Natural killer cell treated with Interleukin-12 subunit alpha and Interleukin-12 subunit beta and Interleukin-15 and Interleukin-18, amount 100 ng/mL, for 72 hours (primary cell): ENCODE data around the gene VAMP3. TPM values are rescaled to one million over a fixed set of nuclear protein-coding genes. Genes with fewer than 3 reads are reported as not detected.

Experiments used
- ATAC-seq, 2 donors: fragments of 150-1000 bp; cut with Tn5 transposase in 1 of 2; sonication (Bioruptor Pico), chemical (Tn5 transposase) in 1 of 2; 2 replicates each; pipeline ENCODE4 v1.10.0; 2021
- DNase-seq: peaks from one replicate; pipeline ENCODE4 v3.0.0; 2022; ENCODE audit warnings: low spot score
- H3K27ac Mint-ChIP-seq, 2 donors: 1 replicate in 1 of 2; 2 replicates in 1 of 2; pipeline ENCODE4 v1.8.0; 2022; ENCODE audit warnings: mixed read lengths in 2 of 2, mild to moderate bottlenecking in 1 of 2, moderate library complexity in 1 of 2
- H3K27me3 Mint-ChIP-seq, 2 donors: 1 replicate in 1 of 2; 2 replicates in 1 of 2; pipeline ENCODE4 v1.8.0; 2022; ENCODE audit warnings: mixed read lengths in 2 of 2
- H3K36me3 Mint-ChIP-seq: one replicate; pipeline ENCODE4 v1.8.0; 2022; ENCODE audit warnings: mixed read lengths
- H3K4me1 Mint-ChIP-seq, 2 donors: 1 replicate in 1 of 2; 2 replicates in 1 of 2; pipeline ENCODE4 v1.8.0; 2022; ENCODE audit warnings: low read depth in 2 of 2, mixed read lengths in 2 of 2, mild to moderate bottlenecking in 1 of 2
- H3K4me3 Mint-ChIP-seq: one replicate; pipeline ENCODE4 v1.8.0; 2022; ENCODE audit warnings: mixed read lengths
- H3K9me3 Mint-ChIP-seq: 2 replicates; pipeline ENCODE4 v1.8.0; 2022; ENCODE audit warnings: mixed read lengths
- total RNA-seq, 2 donors: library from RNA; stranded (reverse); gene quantifications; one replicate each; pipeline ENCODE4 v1.2.3, GENCODE V29; 2022

VAMP3 gene
- total RNA-seq, 2 donors from 2014 or later, result 30.0 to 31.9 TPM

- H3K4me3 Mint-ChIP-seq, result no peak overlapping the region
- peaks cover 18% of the 10 kb centered on the region for H3K36me3 Mint-ChIP-seq
- peaks cover 14% of the 10 kb centered on the region for H3K9me3 Mint-ChIP-seq
- H3K4me1 Mint-ChIP-seq, result no peaks in the 10 kb centered on the region
- H3K27me3 Mint-ChIP-seq, result no peaks in the 10 kb centered on the region
- DNase-seq, result no peak
- ATAC-seq, result peak; percentile 67 to 72
- no peak overlapping the region for H3K27ac Mint-ChIP-seq
Measured at GRCh38 chr1:7810395-7810794, 39.3 kb downstream of the VAMP3 start.

GRCh38 chr1:7811476-7811875 lies 40.4 kb downstream of the VAMP3 start:
- no peaks in the 10 kb centered on the region for H3K27me3 Mint-ChIP-seq
- ATAC-seq, result no peak
- H3K9me3 Mint-ChIP-seq, result peaks cover 14% of the 10 kb centered on the region
- H3K27ac Mint-ChIP-seq, result no peak overlapping the region
- no peak overlapping the region for H3K4me3 Mint-ChIP-seq
- H3K36me3 Mint-ChIP-seq, result peaks cover 18% of the 10 kb centered on the region
- no peak for DNase-seq
- no peaks in the 10 kb centered on the region for H3K4me1 Mint-ChIP-seq

- Mint-ChIP-seq H3K4me1 (no peaks in the 10 kb centered on the region), H3K36me3 (peaks cover 18% of the 10 kb centered on the region), H3K27ac (no peak overlapping the region), H3K27me3 (no peaks in the 10 kb centered on the region), H3K4me3 (no peak overlapping the region), H3K9me3 (peaks cover 14% of the 10 kb centered on the region)
- no peak for DNase-seq
- ATAC-seq, result no peak
Measured at GRCh38 chr1:7813677-7814373, 42.7 kb downstream of the VAMP3 start.

- no peak overlapping the region for H3K27ac Mint-ChIP-seq
- H3K4me3 Mint-ChIP-seq, result no peak overlapping the region
- H3K9me3 Mint-ChIP-seq, result no peaks in the 10 kb centered on the region
- no peak for ATAC-seq
- no peaks in the 10 kb centered on the region for H3K36me3 Mint-ChIP-seq
- DNase-seq, result no peak
- H3K4me1 Mint-ChIP-seq, result no peaks in the 10 kb centered on the region
- H3K27me3 Mint-ChIP-seq, result no peaks in the 10 kb centered on the region
Measured at GRCh38 chr1:7821282-7821681, 50.2 kb downstream of the VAMP3 start.

- no peak for ATAC-seq
- no peaks in the 10 kb centered on the region for H3K9me3 Mint-ChIP-seq
- H3K36me3 Mint-ChIP-seq, result peaks cover 4% of the 10 kb centered on the region
- H3K27ac Mint-ChIP-seq, result no peak overlapping the region
- no peak for DNase-seq
- H3K4me1 Mint-ChIP-seq, result peaks cover 0 to 2% of the 10 kb centered on the region in 2 donors
- H3K4me3 Mint-ChIP-seq, result no peak overlapping the region
- no peaks in the 10 kb centered on the region for H3K27me3 Mint-ChIP-seq
Measured at GRCh38 chr1:7824701-7825100, 53.6 kb downstream of the VAMP3 start.

GRCh38 chr1:7826363-7826762 lies 55.3 kb downstream of the VAMP3 start:
- Mint-ChIP-seq H3K4me3 (peak overlapping the region; percentile 71), H3K9me3 (no peaks in the 10 kb centered on the region), H3K4me1 (peaks cover 0 to 5% of the 10 kb centered on the region in 2 donors), H3K27me3 (no peaks in the 10 kb centered on the region), H3K27ac (peak overlapping the region in 1 of 2 donors; percentile 88), H3K36me3 (peaks cover 4% of the 10 kb centered on the region)
- no peak for DNase-seq
- no peak for ATAC-seq

GRCh38 chr1:7827126-7827955 lies 56.2 kb downstream of the VAMP3 start:
- DNase-seq (peak; percentile 59), ATAC-seq (peak; percentile 20 to 81)
- no peaks in the 10 kb centered on the region for H3K9me3 Mint-ChIP-seq
- peaks cover 0 to 5% of the 10 kb centered on the region in 2 donors for H3K4me1 Mint-ChIP-seq
- peak overlapping the region; percentile 61 to 88 for H3K27ac Mint-ChIP-seq
- H3K4me3 Mint-ChIP-seq, result peak overlapping the region; percentile 71
- no peaks in the 10 kb centered on the region for H3K27me3 Mint-ChIP-seq
- H3K36me3 Mint-ChIP-seq, result peaks cover 4% of the 10 kb centered on the region

Other genes starting within 250 kb of the VAMP3 start
- 1 to 10 TPM; 1.6 to 3.7 TPM for gene PER3, start 13.0 kb downstream of the VAMP3 start, total RNA-seq
- under 1 TPM; 0.70 to 0.78 TPM for gene UTS2, start 81.8 kb downstream of the VAMP3 start, total RNA-seq
- gene TNFRSF9, start 169.5 kb downstream of the VAMP3 start, total RNA-seq, result 100 to 1,000 TPM; 126 to 462 TPM
- 100 to 1,000 TPM; 417 to 446 TPM for gene PARK7, start 190.4 kb downstream of the VAMP3 start, total RNA-seq